ENCODE data around the gene METTL2B. TPM values are rescaled to one million over a fixed set of nuclear protein-coding genes. Genes with fewer than 3 reads are reported as not detected.
"Not testable (repeated sequence)": the region's sequence is repeated elsewhere in the genome, so short reads cannot be mapped to it uniquely, and the experiment has no call there.

The METTL2B gene
- total and polyA plus RNA-seq, 2 of the 8 experiments (the other 6 are each of a cell fraction or from before 2014, with no cell fraction given): 14.6 to 43.5 TPM

GRCh38 chr7:128531955-128532478 lies 55.5 kb downstream of the METTL2B start:
- H3K14ac ChIP-seq (ENCODE audit: insufficient read length); H2BK15ac ChIP-seq (ENCODE audit: low read length); H3K56ac ChIP-seq (replicated peaks; ENCODE audit: insufficient read length, low read depth, low read length); H3K18ac ChIP-seq (ENCODE audit: extremely low read depth, low read length); H3K9me3 ChIP-seq (ENCODE audit: insufficient read depth in 2 of 2, low read depth in 1 of 2, low read length in 1 of 2); H4K20me1 ChIP-seq (replicated peaks in 1 of 2; ENCODE audit: control insufficient read depth in 1 of 2, insufficient read depth in 2 of 2, low read length in 2 of 2); H3K4ac ChIP-seq (replicated peaks; ENCODE audit: insufficient read length, low read depth, low read length); H3K4me1 ChIP-seq (replicated peaks in 1 of 4; ENCODE audit: control insufficient read depth in 3 of 4, insufficient read depth in 4 of 4, low read length in 3 of 4); H4K91ac ChIP-seq (replicated peaks; ENCODE audit: insufficient read length, low read length); FAIRE-seq; H3K23ac ChIP-seq (ENCODE audit: insufficient read length); H2BK120ac ChIP-seq (replicated peaks; ENCODE audit: low read depth, low read length); H4K5ac ChIP-seq (ENCODE audit: insufficient read length, low read depth, low read length); CTCF ChIA-PET (ENCODE audit: partially characterized antibody); H2AK5ac ChIP-seq (ENCODE audit: low read depth, low read length); H2BK12ac ChIP-seq (ENCODE audit: low read depth, low read length); H3K23me2 ChIP-seq (ENCODE audit: low read depth, low read length); H3K36me3 ChIP-seq (ENCODE audit: control insufficient read depth in 2 of 4, insufficient read depth in 4 of 4, low read length in 3 of 4); H3K27me3 ChIP-seq (replicated peaks in 1 of 4; ENCODE audit: control insufficient read depth in 3 of 4, extremely low read depth in 1 of 4, insufficient read depth in 3 of 4, low read length in 3 of 4); H2BK5ac ChIP-seq (ENCODE audit: low read depth, low read length); POLR2A ChIA-PET (ENCODE audit: partially characterized antibody); H3K79me1 ChIP-seq (ENCODE audit: low read depth, low read length); H2AFZ ChIP-seq (ENCODE audit: low read length); H2BK20ac ChIP-seq (ENCODE audit: low read length): not testable (repeated sequence)
- Histone ChIP-seq H3K4me3 (ENCODE audit: extremely low read depth in 1 of 4, insufficient read depth in 2 of 4, low read depth in 3 of 4, low read length in 4 of 4) (peak overlapping the region; percentile 58 to 88 (median 66)), H3K27ac (ENCODE audit: low read depth, low read length) (peak overlapping the region; percentile 79; the same call in 1 of the 2 replicates), H3K9ac (replicated peaks in 1 of 4; ENCODE audit: extremely low read depth in 1 of 4, low read depth in 3 of 4, low read length in 3 of 4) (peak overlapping the region; percentile 74 to 94 (median 80)), H3K79me2 (ENCODE audit: control insufficient read depth in 1 of 2, insufficient read depth in 2 of 2, low read length in 2 of 2) (peaks cover 0 to 30% of the 10 kb centered on the region in 2 experiments; a peak in 3 of 4 replicates), H4K8ac (ENCODE audit: extremely low read depth, insufficient read depth, low read length) (peak overlapping the region; percentile 25; the same call in 1 of the 2 replicates), H3K4me2 (ENCODE audit: insufficient read depth in 1 of 2, low read depth in 2 of 2, low read length in 2 of 2) (peak overlapping the region; percentile 49 to 59)
- 0% methylated on average over 23 of the region's 35 CpGs; no CpG with 5 or more reads in 1 of the 2 experiments for WGBS, 2 experiments (ENCODE audit: extremely low coverage in 1 of 2, insufficient coverage in 1 of 2, insufficient read length in 1 of 2, insufficient replicate concordance in 2 of 2, low coverage in 1 of 2, low lambda C conversion rate in 2 of 2, missing lambda C conversion rate in 1 of 2)
- TF ChIP-seq SIN3A (conservative IDR thresholded peaks at IDR 0.05 in 1 of 2, IDR thresholded peaks at IDR 0.05 in 1 of 2; ENCODE audit: low read depth in 1 of 2, low read length in 2 of 2) (0 out of 4 replicates have a peak, but pooled peaks of 1 of the 2 experiments have one; percentile 23), POLR2A (IDR thresholded peaks at IDR 0.05; ENCODE audit: control extremely low read depth in 1 of 2, low read depth in 2 of 2, low read length in 2 of 2) (peak in 1 of 2 experiments; percentile 32; a peak in 1 of 3 replicates)
- peak in 1 of 2 experiments; percentile 67 for DNase-seq (ENCODE audit: low read depth in 1 of 2, low spot score in 2 of 2)
